H1 (cell line): ENCODE measurements around the gene SEC14L5. TPM values are rescaled to one million over a fixed set of nuclear protein-coding genes. Genes with fewer than 3 reads are reported as not detected.

Experiments
- CTCF ChIA-PET: fragments of 300-600 bp; sonication (Branson Sonifier 250); formaldehyde crosslinking; loops from one replicate; lab custom pipeline; 2021; ENCODE audit not compliant: partially characterized antibody; lab: Charles Lee
- POLR2A ChIA-PET: fragments of 300-600 bp; sonication (Branson Sonifier 250); formaldehyde crosslinking; loops from one replicate; lab custom pipeline; 2021; ENCODE audit warnings: inconsistent platforms; ENCODE audit not compliant: partially characterized antibody; lab: Charles Lee
- DNase-seq, 2 experiments: peaks; one replicate each; pipeline versions ENCODE4 v3.0.0 to v3.0.0-alpha.2; 2010 to 2022; ENCODE audit warnings: low spot score in 2 of 2, low read depth in 1 of 2, mixed read lengths in 1 of 2
- FAIRE-seq: peaks from 2 replicates; lab custom pipeline; 2011; peaks lifted over from hg19 to GRCh38; lab: Jason Lieb, UNC
- H2AFZ ChIP-seq: 2 replicates; pipeline ENCODE4 v1.8.1; 2012; ENCODE audit warnings: low read length, inconsistent platforms
- H2AK5ac ChIP-seq: 2 replicates; pipeline ENCODE4 v1.6.1; 2013; ENCODE audit warnings: low read depth, low read length
- H2BK120ac ChIP-seq: replicated peaks from 2 replicates; pipeline ENCODE3; 2013; ENCODE audit warnings: low read depth, low read length, inconsistent platforms
- H2BK12ac ChIP-seq: 2 replicates; pipeline ENCODE4 v1.6.1; 2013; ENCODE audit warnings: low read depth, low read length
- H2BK15ac ChIP-seq: 2 replicates; pipeline ENCODE4 v1.6.1; 2013; ENCODE audit warnings: low read length
- H2BK20ac ChIP-seq: 2 replicates; pipeline ENCODE4 v1.6.1; 2013; ENCODE audit warnings: low read length
- H2BK5ac ChIP-seq: 2 replicates; pipeline ENCODE4 v1.6.1; 2013; ENCODE audit warnings: low read depth, low read length
- H3K14ac ChIP-seq: 2 replicates; pipeline ENCODE4 v1.6.1; 2013; ENCODE audit warnings: inconsistent platforms; ENCODE audit not compliant: insufficient read length
- H3K18ac ChIP-seq: 2 replicates; pipeline ENCODE4 v1.6.1; 2013; ENCODE audit warnings: low read length; ENCODE audit errors: extremely low read depth
- H3K23ac ChIP-seq: 2 replicates; pipeline ENCODE4 v1.6.1; 2013; ENCODE audit warnings: inconsistent platforms; ENCODE audit not compliant: insufficient read length
- H3K23me2 ChIP-seq: 2 replicates; pipeline ENCODE4 v1.6.1; 2013; ENCODE audit warnings: low read depth, low read length
- H3K27ac ChIP-seq: 2 replicates; pipeline ENCODE4 v1.6.1; 2011; ENCODE audit warnings: low read depth, low read length, inconsistent platforms
- H3K27me3 ChIP-seq, 4 experiments: replicated peaks in 1 of 4; 1 replicate in 1 of 4; 2 replicates in 3 of 4; pipeline versions ENCODE4 v1.6.1 to v1.8.1; 2011 to 2013; ENCODE audit warnings: low read length in 3 of 4, mild to moderate bottlenecking in 3 of 4, inconsistent platforms in 2 of 4, mixed read lengths in 2 of 4, moderate library complexity in 1 of 4; ENCODE audit not compliant: control insufficient read depth in 3 of 4, insufficient read depth in 3 of 4; ENCODE audit errors: extremely low read depth in 1 of 4
- H3K36me3 ChIP-seq, 4 experiments: 2 replicates each; pipeline versions ENCODE4 v1.6.1 to v1.8.1; 2011 to 2013; ENCODE audit warnings: mild to moderate bottlenecking in 4 of 4, low read length in 3 of 4, moderate library complexity in 2 of 4, control low read depth in 1 of 4, inconsistent platforms in 1 of 4; ENCODE audit not compliant: insufficient read depth in 4 of 4, control insufficient read depth in 2 of 4
- H3K4ac ChIP-seq: replicated peaks from 2 replicates; pipeline ENCODE3; 2013; ENCODE audit warnings: low read length, low read depth, mixed read lengths, inconsistent platforms; ENCODE audit not compliant: insufficient read length
- H3K4me1 ChIP-seq, 4 experiments: replicated peaks in 1 of 4; 1 replicate in 1 of 4; 2 replicates in 3 of 4; pipeline versions ENCODE4 v1.6.1 to v1.8.1; 2011 to 2013; ENCODE audit warnings: low read length in 3 of 4, inconsistent platforms in 2 of 4, mixed read lengths in 1 of 4; ENCODE audit not compliant: insufficient read depth in 4 of 4, control insufficient read depth in 3 of 4
- H3K4me2 ChIP-seq, 2 experiments: 2 replicates each; pipeline versions ENCODE4 v1.6.1 to v1.8.1; 2011 to 2013; ENCODE audit warnings: low read depth in 2 of 2, low read length in 2 of 2, control low read depth in 1 of 2, inconsistent platforms in 1 of 2, mild to moderate bottlenecking in 1 of 2; ENCODE audit not compliant: insufficient read depth in 1 of 2
- H3K4me3 ChIP-seq, 4 experiments: fragments of 200-600, 300-600 bp in 1 of 4; sonication (generic), shearing (Covaris generic), sonication (Bioruptor Twin) in 1 of 4; 2 replicates each; pipeline versions ENCODE4 v1.5.1 to v1.8.1; 2011 to 2016; ENCODE audit warnings: low read length in 4 of 4, low read depth in 3 of 4, control low read depth in 2 of 4, inconsistent platforms in 2 of 4, mild to moderate bottlenecking in 2 of 4, mixed read lengths in 1 of 4, moderate library complexity in 1 of 4; ENCODE audit not compliant: insufficient read depth in 2 of 4; ENCODE audit errors: extremely low read depth in 1 of 4
- H3K56ac ChIP-seq: replicated peaks from 2 replicates; pipeline ENCODE3; 2013; ENCODE audit warnings: low read depth, mild to moderate bottlenecking, mixed read lengths, low read length, inconsistent platforms; ENCODE audit not compliant: insufficient read length
- H3K79me1 ChIP-seq: 2 replicates; pipeline ENCODE4 v1.6.1; 2013; ENCODE audit warnings: low read depth, low read length, control low read depth
- H3K79me2 ChIP-seq, 2 experiments: 2 replicates each; pipeline versions ENCODE4 v1.6.1 to v1.8.1; 2012 to 2013; ENCODE audit warnings: low read length in 2 of 2, mild to moderate bottlenecking in 2 of 2, inconsistent platforms in 1 of 2; ENCODE audit not compliant: insufficient read depth in 2 of 2, control insufficient read depth in 1 of 2
- H3K9ac ChIP-seq, 4 experiments: replicated peaks in 1 of 4; 1 replicate in 1 of 4; 2 replicates in 3 of 4; pipeline versions ENCODE4 v1.6.1 to v1.8.1; 2011 to 2013; ENCODE audit warnings: low read depth in 3 of 4, low read length in 3 of 4, control low read depth in 2 of 4, mild to moderate bottlenecking in 2 of 4, moderate library complexity in 2 of 4, inconsistent platforms in 1 of 4; ENCODE audit errors: extremely low read depth in 1 of 4
- H3K9me3 ChIP-seq, 2 experiments: 2 replicates each; pipeline versions ENCODE4 v1.6.1 to v1.8.1; 2012 to 2013; ENCODE audit warnings: mild to moderate bottlenecking in 2 of 2, moderate library complexity in 2 of 2, control low read depth in 1 of 2, inconsistent platforms in 1 of 2, low read depth in 1 of 2, low read length in 1 of 2, mixed read lengths in 1 of 2; ENCODE audit not compliant: insufficient read depth in 2 of 2
- H4K20me1 ChIP-seq, 2 experiments: replicated peaks in 1 of 2; 2 replicates each; pipeline versions ENCODE3 to v1.8.1; 2011 to 2013; ENCODE audit warnings: inconsistent platforms in 2 of 2, low read length in 2 of 2, mild to moderate bottlenecking in 1 of 2; ENCODE audit not compliant: insufficient read depth in 2 of 2, control insufficient read depth in 1 of 2
- H4K5ac ChIP-seq: 2 replicates; pipeline ENCODE4 v1.6.1; 2013; ENCODE audit warnings: low read length, low read depth, mixed read lengths, inconsistent platforms; ENCODE audit not compliant: insufficient read length
- H4K8ac ChIP-seq: 2 replicates; pipeline ENCODE4 v1.8.0; 2013; ENCODE audit warnings: mild to moderate bottlenecking, moderate library complexity, low read length, inconsistent platforms; ENCODE audit not compliant: insufficient read depth; ENCODE audit errors: extremely low read depth
- H4K91ac ChIP-seq: replicated peaks from 2 replicates; pipeline ENCODE3; 2013; ENCODE audit warnings: low read length, mixed read lengths, inconsistent platforms; ENCODE audit not compliant: insufficient read length
- CBX8 ChIP-seq: fragments of 300-800, 300-1000 bp; sonication (generic); IDR thresholded peaks from 2 replicates; pipeline ENCODE4 v1.7.1; 2016; ENCODE audit warnings: low read depth, low read length, borderline replicate concordance
- CTBP2 ChIP-seq: IDR thresholded peaks from 2 replicates; pipeline ENCODE4 v1.7.0; 2011; ENCODE audit warnings: borderline replicate concordance, mild to moderate bottlenecking, moderate library complexity, mixed read lengths, low read length; ENCODE audit not compliant: insufficient read depth, insufficient read length
- HDAC2 ChIP-seq, 2 experiments: fragments of 300-600 bp in 1 of 2; sonication (generic) in 1 of 2; IDR thresholded peaks; 2 replicates each; pipeline ENCODE4 v1.6.1; 2011 to 2012; ENCODE audit warnings: low read depth in 2 of 2, low read length in 2 of 2, mild to moderate bottlenecking in 2 of 2, moderate library complexity in 2 of 2, borderline replicate concordance in 1 of 2, inconsistent platforms in 1 of 2
- HDAC6 ChIP-seq: IDR thresholded peaks from one replicate; pipeline ENCODE4 v1.7.1; 2012; ENCODE audit warnings: low read depth, mild to moderate bottlenecking, inconsistent platforms, low read length, moderate library complexity
- RAD21 ChIP-seq, 2 experiments: IDR thresholded peaks in 1 of 2; conservative IDR thresholded peaks in 1 of 2; 2 replicates each; pipeline ENCODE4 v1.6.1; 2011; ENCODE audit warnings: low read depth in 2 of 2, low read length in 2 of 2, improper control_type of control experiment in 1 of 2, inconsistent platforms in 1 of 2, mild to moderate bottlenecking in 1 of 2, moderate library complexity in 1 of 2
- SAP30 ChIP-seq: fragments of 300-600 bp; sonication (generic); IDR thresholded peaks from 2 replicates; pipeline ENCODE4 v1.7.1; 2012; ENCODE audit warnings: low read length, moderate library complexity, mild to moderate bottlenecking, inconsistent platforms; ENCODE audit not compliant: insufficient read depth, insufficient replicate concordance
- SP2 ChIP-seq: IDR thresholded peaks from 2 replicates; pipeline ENCODE4 v1.6.1; 2012; ENCODE audit warnings: mild to moderate bottlenecking, low read length, inconsistent platforms
- SP4 ChIP-seq: IDR thresholded peaks from 2 replicates; pipeline ENCODE4 v1.6.1; 2012; ENCODE audit warnings: low read length, inconsistent platforms
- TAF1 ChIP-seq: IDR thresholded peaks from 2 replicates; pipeline ENCODE4 v1.6.1; 2011; ENCODE audit warnings: mild to moderate bottlenecking, low read depth, low read length
- WGBS, 2 experiments: shearing (Covaris generic) in 1 of 2; methylation state at CpG; one replicate each; pipeline versions ENCODE4 v1.1.6 to v1.1.7; 2013 to 2015; ENCODE audit warnings: low lambda C conversion rate in 2 of 2, mixed read lengths in 2 of 2, inconsistent platforms in 1 of 2, low coverage in 1 of 2, missing lambda C conversion rate in 1 of 2; ENCODE audit not compliant: insufficient replicate concordance in 2 of 2, insufficient coverage in 1 of 2, insufficient read length in 1 of 2; ENCODE audit errors: extremely low coverage in 1 of 2, missing lambda C conversion rate in 1 of 2; 5-methylcytosine and 5-hydroxymethylcytosine counted together
- polyA plus RNA-seq, 7 experiments: library from polyadenylated mRNA; depleted of rRNA in 3 of 7; stranded (reverse) in 5 of 7; unstranded in 2 of 7; fragments of >200 nt in 5 of 7; fragments of 200-250 nt in 2 of 7; gene quantifications; 1 replicate in 5 of 7; 2 replicates in 1 of 7; 4 replicates in 1 of 7; pipeline versions ENCODE4 v1.2.1 to v1.2.3, GENCODE V29; 2011 to 2013; ENCODE audit warnings: missing spikeins in 2 of 7, mixed read lengths in 2 of 7
- total RNA-seq: library from RNA; stranded (reverse); fragmentation: NEBNext Ultra II Directional; extraction: Animal tissue kit (Norgen Biotek cat#: 25700); gene quantifications from 2 replicates; pipeline ENCODE4 v1.2.1, GENCODE V29; 2021
- TF ChIP-seq, protein P1 (sequence below), 3 experiments: IDR thresholded peaks; 1 replicate in 2 of 3; 2 replicates in 1 of 3; pipeline versions ENCODE4 v1.5.1 to v1.6.1; 2011; ENCODE audit warnings: low read length in 3 of 3, mild to moderate bottlenecking in 3 of 3, inconsistent platforms in 2 of 3, low read depth in 1 of 3, moderate library complexity in 1 of 3; ENCODE audit not compliant: insufficient read depth in 1 of 3; ENCODE audit errors: control extremely low read depth in 1 of 3

The SEC14L5 gene
- total and polyA plus RNA-seq, 2 of the 8 experiments (the other 6 are each of a cell fraction or from before 2014, with no cell fraction given), result 1.9 to 3.0 TPM

- CTCF ChIA-PET, result interaction anchor here (0.7 to 5.5 kb wide), 16 partner anchors 10 to 583 kb away, joined by 3 to 30 read pairs (median 4); no protein-coding TSS in a partner anchor
- H3K27me3 ChIP-seq, result no peaks in the 10 kb centered on the region; a peak in 2 of 7 replicates
- H2BK5ac ChIP-seq, result no peak overlapping the region
- TF ChIP-seq SP2, result no peak
- TF ChIP-seq SAP30, result no peak
- TF ChIP-seq TAF1, result no peak
- no peak for TF ChIP-seq CTBP2
- TF ChIP-seq HDAC6, result no peak
- TF ChIP-seq RAD21 (IDR thresholded peaks at IDR 0.05 in 1 of 2, conservative IDR thresholded peaks at IDR 0.05 in 1 of 2; ENCODE audit: low read depth in 2 of 2, low read length in 2 of 2), result no peak
- TF ChIP-seq CBX8, result no peak
- TF ChIP-seq HDAC2 (IDR thresholded peaks at IDR 0.05; ENCODE audit: borderline replicate concordance in 1 of 2, low read depth in 2 of 2, low read length in 2 of 2), result no peak
- no peak for TF ChIP-seq SP4
- TF ChIP-seq, protein P1, sequence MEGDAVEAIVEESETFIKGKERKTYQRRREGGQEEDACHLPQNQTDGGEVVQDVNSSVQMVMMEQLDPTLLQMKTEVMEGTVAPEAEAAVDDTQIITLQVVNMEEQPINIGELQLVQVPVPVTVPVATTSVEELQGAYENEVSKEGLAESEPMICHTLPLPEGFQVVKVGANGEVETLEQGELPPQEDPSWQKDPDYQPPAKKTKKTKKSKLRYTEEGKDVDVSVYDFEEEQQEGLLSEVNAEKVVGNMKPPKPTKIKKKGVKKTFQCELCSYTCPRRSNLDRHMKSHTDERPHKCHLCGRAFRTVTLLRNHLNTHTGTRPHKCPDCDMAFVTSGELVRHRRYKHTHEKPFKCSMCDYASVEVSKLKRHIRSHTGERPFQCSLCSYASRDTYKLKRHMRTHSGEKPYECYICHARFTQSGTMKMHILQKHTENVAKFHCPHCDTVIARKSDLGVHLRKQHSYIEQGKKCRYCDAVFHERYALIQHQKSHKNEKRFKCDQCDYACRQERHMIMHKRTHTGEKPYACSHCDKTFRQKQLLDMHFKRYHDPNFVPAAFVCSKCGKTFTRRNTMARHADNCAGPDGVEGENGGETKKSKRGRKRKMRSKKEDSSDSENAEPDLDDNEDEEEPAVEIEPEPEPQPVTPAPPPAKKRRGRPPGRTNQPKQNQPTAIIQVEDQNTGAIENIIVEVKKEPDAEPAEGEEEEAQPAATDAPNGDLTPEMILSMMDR (IDR thresholded peaks at IDR 0.05; ENCODE audit: control extremely low read depth in 1 of 3, insufficient read depth in 1 of 3, low read depth in 1 of 3, low read length in 3 of 3), result no peak
Measured at GRCh38 chr16:4957420-4957719, 760 bp upstream of the SEC14L5 start.

More at GRCh38 chr16:4957420-4957719, 760 bp upstream of the SEC14L5 start:
- no peak overlapping the region for H3K27ac ChIP-seq
- WGBS, 2 experiments, result 49% methylated on average over 10 of the region's 10 CpGs; no CpG with 5 or more reads in 1 of the 2 experiments
- no peak overlapping the region; the same call in 1 of the 2 replicates for H3K18ac ChIP-seq
- no peak overlapping the region for H3K4ac ChIP-seq
- no peaks in the 10 kb centered on the region for H3K36me3 ChIP-seq
- 0 out of 2 replicates have a peak, but pooled peaks cover 3% of the 10 kb centered on the region for H3K79me1 ChIP-seq
- H3K23me2 ChIP-seq, result peaks cover 10% of the 10 kb centered on the region
- no peaks in the 10 kb centered on the region for H3K79me2 ChIP-seq
- no peak overlapping the region for H2BK15ac ChIP-seq
- H2BK20ac ChIP-seq, result no peak overlapping the region
- H2BK12ac ChIP-seq, result no peak overlapping the region
- no peak for DNase-seq
- FAIRE-seq, result no peak
- H2AFZ ChIP-seq, result 0 out of 2 replicates have a peak overlapping the region, but pooled peaks have one; percentile 43
- no peak overlapping the region for H3K23ac ChIP-seq
- no peak overlapping the region for H2AK5ac ChIP-seq
- H4K91ac ChIP-seq, result no peak overlapping the region
- peaks cover 0 to 3% of the 10 kb centered on the region in 2 experiments for H4K20me1 ChIP-seq
- no peak overlapping the region for H2BK120ac ChIP-seq
- H3K4me1 ChIP-seq, result peaks cover 0 to 10% (median 9%) of the 10 kb centered on the region in 4 experiments; a peak in 6 of 7 replicates
- H3K4me3 ChIP-seq, result peak overlapping the region; percentile 42 to 76 (median 61)
- POLR2A ChIA-PET, result interaction anchor here (1.0 to 3.2 kb wide), 5 partner anchors 9 to 22 kb away, joined by 5 to 18 read pairs (median 6); partner anchors contain the start of gene PPL
- H3K9ac ChIP-seq, result no peak overlapping the region
- H4K8ac ChIP-seq, result peak overlapping the region; percentile 87
- no peak overlapping the region for H4K5ac ChIP-seq
- H3K9me3 ChIP-seq, result no peaks in the 10 kb centered on the region
- no peak overlapping the region for H3K14ac ChIP-seq
- H3K56ac ChIP-seq, result no peak overlapping the region
- H3K4me2 ChIP-seq, result peak overlapping the region; percentile 76 to 84
